Stimulated activated CD4-positive, alpha-beta T cell treated with anti-CD3 and anti-CD28 coated beads, TNF-alpha, amount 100 ng/mL, for 48 hours (primary cell): ENCODE measurements around the gene PPIL1.
"Not testable (repeated sequence)": the region's sequence is repeated elsewhere in the genome, so short reads cannot be mapped to it uniquely, and the experiment has no call there.

ENCODE experiments used
- DNase-seq, 3 donors: peaks; one replicate each; pipeline ENCODE4 v3.0.0-alpha.2; 2020; ENCODE audit warnings: low read depth in 3 of 3

PPIL1 gene

DNA sequence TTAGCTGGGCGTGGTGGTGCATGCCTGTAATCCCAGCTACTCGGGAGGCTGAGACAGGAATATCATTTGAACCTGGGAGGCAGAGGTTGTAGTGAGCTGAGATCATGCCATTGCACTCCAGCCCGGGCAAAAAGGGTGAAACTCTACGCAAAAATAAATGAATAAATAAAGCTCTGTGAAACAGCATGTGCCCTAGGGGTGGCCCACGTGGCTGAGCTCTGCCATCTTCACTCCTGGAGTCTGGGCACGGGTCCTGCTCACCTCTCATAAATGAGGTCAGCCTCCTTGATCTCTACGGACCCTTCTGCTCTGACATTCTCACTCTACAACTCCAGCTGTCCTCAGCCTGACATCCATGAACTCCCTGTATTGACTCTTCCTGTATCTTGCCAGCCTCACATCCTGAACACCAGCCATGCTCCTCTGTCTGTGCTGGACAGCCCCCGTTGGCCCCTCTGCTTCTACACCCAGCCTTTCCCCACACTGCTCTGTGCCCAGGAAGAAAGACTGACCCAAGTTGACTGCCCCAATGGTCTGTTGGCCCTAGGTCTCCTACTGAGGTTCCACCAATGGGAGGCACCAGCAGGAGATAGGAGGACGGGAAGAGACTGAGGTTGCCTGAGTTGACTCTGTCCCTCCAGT lies 57.3 kb downstream of the PPIL1 start:
- DNase-seq = no peak

GRCh38 chr6:36815962-36816735 lies 58.5 kb downstream of the PPIL1 start:
- no peak for DNase-seq

DNA sequence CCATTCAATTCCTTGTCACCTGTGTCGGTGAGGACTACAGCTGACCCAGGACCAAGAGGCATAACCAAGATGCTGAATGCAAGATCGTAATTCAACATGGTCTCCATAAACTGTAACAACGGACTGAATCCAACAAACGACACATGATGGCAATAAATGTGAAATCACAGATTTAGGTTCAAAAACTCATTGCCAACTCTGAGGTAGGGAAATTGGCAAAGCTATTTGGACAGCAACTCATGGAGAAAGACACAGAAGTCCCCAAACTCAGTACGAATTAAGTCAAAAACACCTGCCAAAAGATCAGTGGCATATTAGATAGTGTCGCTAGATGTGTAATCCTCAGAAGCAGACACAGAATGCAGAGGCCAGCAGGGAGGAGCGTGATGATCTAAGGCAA lies 60.4 kb downstream of the PPIL1 start:
- no peak for DNase-seq

DNA sequence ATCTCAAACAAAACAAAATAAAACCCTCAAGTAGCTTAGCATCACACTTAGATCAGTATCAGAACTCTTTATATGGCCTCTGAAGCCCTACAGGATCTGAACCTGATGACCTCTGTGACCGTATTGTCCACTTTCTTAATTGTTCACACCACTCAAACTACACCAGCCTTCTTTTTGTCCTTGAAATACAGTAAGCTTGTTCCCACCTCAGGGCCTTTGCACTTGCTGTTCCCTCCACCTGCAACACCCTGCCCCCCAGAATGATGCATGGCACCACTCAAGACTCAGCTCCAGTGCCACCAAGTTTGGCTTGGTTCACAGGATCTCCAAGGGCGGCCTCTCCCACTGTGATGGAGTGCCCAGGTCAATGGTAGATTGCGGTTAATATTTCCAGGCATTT lies 61.1 kb downstream of the PPIL1 start:
- no peak for DNase-seq

DNA sequence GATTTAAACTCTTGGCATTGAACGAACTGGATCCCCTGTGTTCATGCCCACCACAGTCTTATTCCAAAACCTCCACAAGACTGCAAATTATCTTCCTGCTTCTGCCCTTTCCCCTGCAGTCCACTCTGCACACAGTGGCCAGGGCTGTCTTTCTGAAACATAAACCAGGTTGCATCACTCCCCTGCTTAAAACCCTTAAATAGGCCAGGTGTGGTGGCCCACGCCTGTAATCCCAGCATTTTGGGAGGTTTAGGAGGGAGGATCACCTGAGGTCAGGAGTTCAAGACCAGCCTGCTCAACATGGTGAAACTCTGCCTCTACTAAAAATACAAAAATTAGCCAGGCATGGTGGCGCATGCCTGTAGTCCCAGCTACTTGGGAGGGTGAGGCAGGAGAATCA lies 61.6 kb downstream of the PPIL1 start:
- not testable (repeated sequence) for DNase-seq

DNA sequence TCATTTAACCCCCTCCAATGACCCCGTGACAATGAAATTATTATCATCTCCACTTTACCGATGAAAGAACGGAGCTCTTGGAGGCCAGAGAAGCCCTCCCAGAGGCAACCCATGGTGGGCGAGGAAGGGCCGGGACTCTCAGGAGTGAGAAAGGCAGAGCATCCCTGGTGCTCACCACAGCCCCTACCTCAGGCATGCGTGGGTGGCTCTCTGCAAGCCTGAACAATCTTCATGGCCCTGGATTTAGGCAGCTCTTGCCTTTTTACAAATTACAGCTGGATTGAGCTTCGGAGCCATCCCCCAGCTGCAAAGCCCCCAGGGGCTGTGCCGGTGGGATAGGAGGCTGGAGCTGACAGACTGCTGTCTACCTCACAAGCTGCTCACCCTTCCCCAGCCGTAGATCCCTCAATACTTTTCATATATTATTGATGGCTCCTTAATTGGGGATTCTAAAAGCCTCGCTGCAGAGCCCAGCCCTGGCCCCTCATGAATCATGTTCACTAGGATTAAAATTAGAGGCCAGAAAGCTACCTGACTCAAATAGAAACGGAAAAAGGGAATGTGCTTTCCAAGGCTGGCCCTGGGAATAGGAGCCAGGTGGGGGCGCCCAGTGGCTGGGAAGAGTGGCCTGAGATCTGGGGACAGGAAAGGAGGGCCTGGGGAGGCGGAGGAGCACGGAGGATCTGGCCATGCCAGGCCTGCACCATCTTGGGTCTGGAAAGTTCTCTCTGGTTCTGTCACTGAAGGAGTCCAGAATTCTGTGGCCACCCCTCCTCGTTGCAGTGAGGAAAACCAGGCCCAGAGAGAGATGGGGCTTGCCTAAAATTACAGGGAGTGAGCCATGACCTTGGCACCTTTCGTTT lies 64.4 kb downstream of the PPIL1 start:
- no peak for DNase-seq

- no peak for DNase-seq
These were observed 65.4 kb downstream of the PPIL1 start for GRCh38 chr6:36809156-36809555.

GRCh38 chr6:36808634-36809033 lies 66.0 kb downstream of the PPIL1 start:
- no peak for DNase-seq

DNA sequence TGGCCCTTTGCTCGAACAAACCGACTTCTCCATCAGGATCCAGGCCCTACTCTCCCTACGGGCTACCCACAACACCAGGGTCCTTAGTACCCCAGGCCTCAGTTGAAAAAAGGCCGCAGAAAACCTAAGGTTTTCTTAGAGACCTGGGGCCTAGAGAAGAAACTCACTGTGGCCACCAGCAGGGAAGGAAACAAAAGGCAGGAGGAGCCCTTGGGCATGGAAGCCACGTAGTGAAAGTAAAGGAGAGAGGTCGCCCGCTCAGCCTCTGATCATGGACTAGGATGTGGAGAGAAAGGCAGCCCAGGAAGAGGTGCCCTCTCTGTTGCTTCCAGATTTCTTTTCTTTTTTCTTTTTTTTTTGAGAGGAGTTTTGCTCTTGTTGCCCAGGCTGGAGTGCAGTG lies 66.9 kb downstream of the PPIL1 start:
- DNase-seq = no peak

DNA sequence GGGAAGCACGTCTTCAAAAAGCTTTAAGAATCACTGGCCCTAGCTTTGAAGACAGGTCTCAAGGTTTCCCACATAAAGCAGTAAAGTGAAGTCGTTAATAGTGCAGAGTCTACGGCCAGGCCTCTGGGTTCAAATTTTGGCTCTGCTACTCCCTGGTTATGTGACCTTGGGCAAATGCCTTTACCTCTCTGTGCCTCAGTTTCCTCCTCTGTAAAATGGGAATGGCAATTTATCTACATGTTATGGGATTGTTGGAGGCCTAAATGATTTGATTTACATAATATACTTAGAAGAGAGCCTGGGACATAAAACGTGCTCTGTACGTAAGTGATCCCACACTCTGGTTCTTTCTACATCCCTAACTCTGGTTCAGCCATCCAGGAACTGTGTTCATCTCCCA lies 67.5 kb downstream of the PPIL1 start:
- DNase-seq = no peak

DNA sequence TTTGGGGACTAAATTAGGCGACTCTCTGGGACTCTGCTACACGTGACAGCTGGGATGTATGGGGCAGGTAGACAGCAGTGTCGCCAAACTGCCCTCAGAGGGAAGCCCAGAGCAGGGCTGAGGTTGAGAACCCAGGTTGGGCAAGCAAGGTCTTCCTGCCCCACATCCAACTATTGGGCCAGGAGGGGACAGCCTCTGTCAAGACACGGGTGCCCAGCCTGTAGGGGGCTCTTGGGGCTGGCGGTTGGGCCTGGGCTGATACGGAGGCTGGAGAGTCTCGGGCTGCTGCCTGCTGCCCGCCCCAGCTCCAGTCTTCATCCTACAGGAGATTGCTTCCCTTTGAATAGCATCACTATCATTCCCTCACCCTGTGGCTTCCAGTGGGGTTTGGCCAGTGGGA lies 68.7 kb downstream of the PPIL1 start:
- DNase-seq = no peak

GRCh38 chr6:36805096-36805797 lies 69.4 kb downstream of the PPIL1 start:
- DNase-seq = no peak
